K562 (cell line): ENCODE measurements around the gene SRRT. TPM values are rescaled to one million over a fixed set of nuclear protein-coding genes. Genes with fewer than 3 reads are reported as not detected.

ENCODE experiments used
- ARHGAP35 ChIP-seq: fragments of 450-650 bp; IDR thresholded peaks from 2 replicates; pipeline ENCODE4 v1.6.1; 2018; ENCODE audit not compliant: partially characterized antibody
- BCLAF1 ChIP-seq, 2 experiments: fragments of 450-650 bp in 1 of 2; IDR thresholded peaks; 2 replicates each; pipeline ENCODE4 v1.6.1; 2011 to 2017; ENCODE audit warnings: low read depth in 2 of 2, antibody characterized with exemption in 1 of 2, borderline replicate concordance in 1 of 2, low read length in 1 of 2, mild to moderate bottlenecking in 1 of 2, mixed read lengths in 1 of 2; ENCODE audit not compliant: control insufficient read depth in 1 of 2
- BRD4 ChIP-seq: fragments of 200-600 bp; sonication (generic); IDR thresholded peaks from 2 replicates; pipeline ENCODE4 v1.6.1; 2017; ENCODE audit warnings: inconsistent platforms
- CEBPG ChIP-seq, 3 experiments: fragments of 200-800 bp in 1 of 3; sonication (Bioruptor generic) in 1 of 3; sonication (generic) in 1 of 3; formaldehyde crosslinking in 1 of 3; IDR thresholded peaks in 2 of 3; conservative IDR thresholded peaks in 1 of 3; 2 replicates each; pipeline versions ENCODE4 v1.6.1 to v1.8.0; 2016 to 2022; ENCODE audit warnings: missing compliant biosample characterization in 2 of 3, missing genetic modification characterization in 2 of 3, mild to moderate bottlenecking in 1 of 3, missing genetic modification reagents in 1 of 3
- HNRNPH1 ChIP-seq: fragments of 200-400 bp; formaldehyde crosslinking; optimal IDR thresholded peaks from 2 replicates; pipeline ENCODE3; 2017; ENCODE audit warnings: low read depth, mild to moderate bottlenecking, low read length, moderate library complexity
- KAT7 ChIP-seq: sonication (generic); formaldehyde crosslinking; IDR thresholded peaks from 2 replicates; pipeline ENCODE4 v1.8.0; 2022; ENCODE audit warnings: missing genetic modification reagents, mild to moderate bottlenecking, borderline replicate concordance
- MECOM ChIP-seq: fragments of 250-450 bp; sonication (Bioruptor Pico); IDR thresholded peaks from 2 replicates; pipeline ENCODE4 v1.8.0; 2022; ENCODE audit warnings: inconsistent platforms
- MTA1 ChIP-seq: fragments of 450-650 bp; IDR thresholded peaks from 2 replicates; pipeline ENCODE4 v1.6.1; 2017; ENCODE audit warnings: borderline replicate concordance
- MYBL2 ChIP-seq, 2 experiments: fragments of 450-650 bp in 1 of 2; sonication (generic) in 1 of 2; formaldehyde crosslinking in 1 of 2; IDR thresholded peaks; 2 replicates each; pipeline versions ENCODE4 v1.6.1 to v1.8.1; 2017 to 2022; ENCODE audit warnings: borderline replicate concordance in 1 of 2, inconsistent platforms in 1 of 2, low read depth in 1 of 2, mild to moderate bottlenecking in 1 of 2, missing genetic modification reagents in 1 of 2, moderate library complexity in 1 of 2
- PHB2 ChIP-seq: fragments of 450-650 bp; IDR thresholded peaks from 2 replicates; pipeline ENCODE4 v1.6.1; 2017; ENCODE audit warnings: low read depth
- POLR2A ChIP-seq: fragments of 450-650 bp; conservative IDR thresholded peaks from 2 replicates; pipeline ENCODE4 v1.6.1; 2016
- POLR3G ChIP-seq: IDR thresholded peaks from 2 replicates; pipeline ENCODE4 v1.6.1; 2011; ENCODE audit not compliant: insufficient read length, insufficient replicate concordance; ENCODE audit errors: extremely low read depth
- SNIP1 ChIP-seq: fragments of 450-650 bp; IDR thresholded peaks from 2 replicates; pipeline ENCODE4 v1.7.1; 2017; ENCODE audit warnings: low read depth, mild to moderate bottlenecking
- TAF1 ChIP-seq: IDR thresholded peaks from 2 replicates; pipeline ENCODE4 v1.6.1; 2011; ENCODE audit warnings: mild to moderate bottlenecking, low read length, moderate library complexity; ENCODE audit not compliant: insufficient read depth, control insufficient read depth, severe bottlenecking; ENCODE audit errors: extremely low read depth
- ZBTB1 ChIP-seq: sonication (generic); formaldehyde crosslinking; IDR thresholded peaks from 2 replicates; pipeline ENCODE4 v1.8.1; 2023; ENCODE audit warnings: missing genetic modification reagents, low read depth, mild to moderate bottlenecking, borderline replicate concordance
- ZBTB9 ChIP-seq: fragments of 450-650 bp; formaldehyde crosslinking; IDR thresholded peaks from 2 replicates; pipeline ENCODE4 v1.4.0; 2020; ENCODE audit warnings: mild to moderate bottlenecking, moderate library complexity
- ZNF121 ChIP-seq: sonication (generic); formaldehyde crosslinking; conservative IDR thresholded peaks from 2 replicates; pipeline ENCODE4 v1.8.0; 2022; ENCODE audit warnings: missing genetic modification reagents
- ZNF232 ChIP-seq: sonication (generic); formaldehyde crosslinking; IDR thresholded peaks from 2 replicates; pipeline ENCODE4 v1.8.0; 2022; ENCODE audit warnings: mild to moderate bottlenecking, missing genetic modification reagents
- ZNF431 ChIP-seq: sonication (generic); formaldehyde crosslinking; IDR thresholded peaks from 2 replicates; pipeline ENCODE4 v1.8.0; 2022; ENCODE audit warnings: mild to moderate bottlenecking, missing genetic modification reagents
- ZNF57 ChIP-seq: fragments of 450-650 bp; formaldehyde crosslinking; IDR thresholded peaks from 2 replicates; pipeline ENCODE4 v1.4.0; 2020; ENCODE audit warnings: mild to moderate bottlenecking, moderate library complexity
- polyA plus RNA-seq, 8 experiments: library from polyadenylated mRNA; depleted of rRNA in 4 of 8; stranded (reverse) in 5 of 8; unstranded in 3 of 8; fragments of >200 nt; fragmentation: Nextera tagmentation in 2 of 8; fragmentation: Illumina TruSeq in 1 of 8; extraction: Ambion mirVana in 2 of 8; extraction: Trizol in 1 of 8; gene quantifications; 2 replicates each; pipeline versions ENCODE4 v1.2.1 to v1.2.3, GENCODE V29; 2011 to 2014; ENCODE audit warnings: inconsistent platforms in 1 of 8, missing spikeins in 1 of 8
- total RNA-seq, 7 experiments: library from RNA; depleted of rRNA in 6 of 7; stranded (reverse); fragments of >200 nt in 6 of 7; fragmentation: Illumina TruSeq in 2 of 7; extraction: Trizol in 2 of 7; gene quantifications; 2 replicates each; pipeline versions ENCODE4 v1.2.1 to v1.2.3, GENCODE V29; 2011 to 2021; ENCODE audit warnings: low replicate concordance in 1 of 7
- TF ChIP-seq, protein P1 (sequence below): IDR thresholded peaks from 2 replicates; pipeline ENCODE4 v1.6.1; 2016; ENCODE audit warnings: missing genetic modification characterization, missing compliant biosample characterization

The SRRT gene
- total and polyA plus RNA-seq, 9 of the 15 experiments (the other 6 are each of a cell fraction or from before 2014, with no cell fraction given): 10.3 to 263 (median 84.4) TPM

- TF ChIP-seq ZNF232 (no peak), BRD4 (no peak), POLR3G (no peak), ZNF431 (CRISPR knock-in tag) (no peak), ZNF121 (CRISPR knock-in tag) (no peak), TAF1 (no peak), MYBL2 (IDR thresholded peaks at IDR 0.05; ENCODE audit: low read depth) (no peak), MYBL2 (CRISPR knock-in tag; IDR thresholded peaks at IDR 0.05; ENCODE audit: borderline replicate concordance) (no peak), ZNF57 (CRISPR knock-in tag) (no peak), KAT7 (no peak), ZBTB9 (CRISPR knock-in tag) (no peak), ZBTB1 (CRISPR knock-in tag) (no peak), MTA1 (no peak), ARHGAP35 (no peak), PHB2 (0 out of 2 replicates have a peak, but pooled peaks have one; percentile 10), HNRNPH1 (no peak), SNIP1 (no peak), BCLAF1 (IDR thresholded peaks at IDR 0.05; ENCODE audit: borderline replicate concordance in 1 of 2, control insufficient read depth in 1 of 2, low read depth in 2 of 2, low read length in 1 of 2) (0 out of 4 replicates have a peak, but pooled peaks of 1 of the 2 experiments have one; percentile 28), CEBPG (CRISPR knock-in tag; IDR thresholded peaks at IDR 0.05) (no peak), CEBPG (tag; conservative IDR thresholded peaks at IDR 0.05 in 1 of 2, IDR thresholded peaks at IDR 0.05 in 1 of 2) (no peak), MECOM (CRISPR knock-in tag) (no peak), POLR2A (peak; percentile 43; the same call in 1 of the 2 replicates)
- TF ChIP-seq, protein P1, sequence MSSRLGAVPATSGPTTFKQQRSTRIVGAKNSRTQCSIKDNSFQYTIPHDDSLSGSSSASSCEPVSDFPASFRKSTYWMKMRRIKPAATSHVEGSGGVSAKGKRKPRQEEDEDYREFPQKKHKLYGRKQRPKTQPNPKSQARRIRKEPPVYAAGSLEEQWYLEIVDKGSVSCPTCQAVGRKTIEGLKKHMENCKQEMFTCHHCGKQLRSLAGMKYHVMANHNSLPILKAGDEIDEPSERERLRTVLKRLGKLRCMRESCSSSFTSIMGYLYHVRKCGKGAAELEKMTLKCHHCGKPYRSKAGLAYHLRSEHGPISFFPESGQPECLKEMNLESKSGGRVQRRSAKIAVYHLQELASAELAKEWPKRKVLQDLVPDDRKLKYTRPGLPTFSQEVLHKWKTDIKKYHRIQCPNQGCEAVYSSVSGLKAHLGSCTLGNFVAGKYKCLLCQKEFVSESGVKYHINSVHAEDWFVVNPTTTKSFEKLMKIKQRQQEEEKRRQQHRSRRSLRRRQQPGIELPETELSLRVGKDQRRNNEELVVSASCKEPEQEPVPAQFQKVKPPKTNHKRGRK (tag): peak; percentile 53; the same call in 1 of the 2 replicates
Observed at GRCh38 chr7:100878685-100879084, 3.8 kb downstream of the SRRT start (continued).
